ENCODE results near the gene SGMS2.
A peak's percentile ranks its signal among the peaks of the same experiment; 100 is the strongest.

The SGMS2 gene

GRCh38 chr4:107824350-107825071 lies at the start of gene SGMS2:
TSS of gene SGMS2 (plus strand) at chr4:107824932. CDS start at chr4:107895554, 70,622 bp downstream.
- DNase-seq (ENCODE audit: low spot score) = peak; percentile 83

- no peak for DNase-seq (ENCODE audit: low spot score)
These were observed 46.8 kb upstream of the SGMS2 start for GRCh38 chr4:107777890-107778289.

DNA sequence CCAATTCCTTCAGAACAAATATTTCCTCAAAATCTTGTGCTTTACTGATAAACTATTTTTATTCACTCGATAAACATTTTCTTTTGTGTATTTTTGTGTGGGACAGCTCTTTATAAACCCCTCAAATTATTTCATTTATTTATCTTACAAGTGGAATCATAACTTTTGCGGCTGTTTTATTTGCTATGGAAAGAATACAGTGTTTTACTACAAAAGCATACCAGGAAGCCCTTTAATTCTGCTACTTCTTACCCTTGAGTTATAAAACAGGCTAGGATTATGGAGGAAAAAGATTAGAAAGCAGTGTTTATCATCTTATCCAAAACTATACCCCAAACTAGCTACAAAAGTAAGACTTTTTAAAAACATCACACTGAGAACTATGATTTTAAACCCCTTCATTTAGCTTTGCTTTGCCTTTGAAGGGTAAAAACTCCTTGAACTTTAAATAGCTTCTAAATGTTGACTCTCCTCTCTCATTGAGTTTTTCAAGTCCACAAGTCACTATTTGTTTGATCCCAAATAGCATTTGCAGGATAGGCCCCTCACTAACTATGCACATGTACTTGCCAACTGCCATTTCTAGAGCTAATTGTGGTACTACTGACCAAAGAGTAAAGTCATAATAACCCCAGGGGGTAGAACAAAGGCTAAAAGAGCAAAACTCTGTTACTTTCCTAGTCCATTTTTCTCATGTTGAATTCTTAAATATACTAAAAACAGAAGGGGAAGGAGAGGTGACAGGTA lies 45.8 kb upstream of the SGMS2 start:
- DNase-seq (ENCODE audit: low spot score) = no peak

GRCh38 chr4:107780665-107781064 lies 44.1 kb upstream of the SGMS2 start:
- no peak for DNase-seq (ENCODE audit: low spot score)

GRCh38 chr4:107791902-107792301 lies 32.8 kb upstream of the SGMS2 start:
- DNase-seq (ENCODE audit: low spot score) = no peak

DNA sequence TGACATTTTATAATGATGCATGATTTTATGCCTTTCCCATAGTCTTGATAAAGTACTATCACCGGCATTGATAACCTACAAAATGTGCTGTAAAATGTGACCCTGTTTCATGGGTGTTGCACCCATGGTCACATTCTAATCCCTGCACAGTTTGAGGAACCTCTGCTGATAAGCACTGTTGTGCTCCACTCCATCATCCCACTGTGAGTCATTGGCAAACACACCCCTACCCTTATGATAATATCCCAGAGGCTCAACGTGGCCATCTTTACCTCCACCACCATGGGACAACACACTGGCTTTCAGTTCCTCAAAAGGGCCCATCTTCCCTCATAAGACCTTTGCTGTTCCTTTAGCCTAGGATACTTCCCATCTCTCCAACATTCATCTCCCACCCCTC lies 32.0 kb upstream of the SGMS2 start:
- no peak for DNase-seq (ENCODE audit: low spot score)

DNA sequence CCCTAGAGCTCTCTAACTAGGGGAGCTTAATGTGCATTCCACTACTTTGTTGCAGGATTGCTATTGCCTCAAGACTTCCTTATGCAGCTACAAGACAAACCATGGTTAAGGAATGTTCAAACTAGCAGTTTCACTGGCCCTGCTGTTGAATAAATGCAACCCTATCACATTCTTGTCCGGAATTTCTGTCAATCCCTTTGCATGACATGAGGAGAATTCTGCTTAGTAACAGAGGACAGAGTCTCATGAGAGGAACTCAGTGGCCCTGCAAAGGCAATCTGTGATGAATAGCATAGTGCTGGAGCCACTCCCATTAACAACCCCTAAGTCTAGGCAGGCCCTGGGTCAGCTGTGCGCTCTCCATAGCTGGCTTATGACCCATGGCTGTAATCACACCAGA lies 30.7 kb upstream of the SGMS2 start:
- DNase-seq (ENCODE audit: low spot score) = no peak

DNA sequence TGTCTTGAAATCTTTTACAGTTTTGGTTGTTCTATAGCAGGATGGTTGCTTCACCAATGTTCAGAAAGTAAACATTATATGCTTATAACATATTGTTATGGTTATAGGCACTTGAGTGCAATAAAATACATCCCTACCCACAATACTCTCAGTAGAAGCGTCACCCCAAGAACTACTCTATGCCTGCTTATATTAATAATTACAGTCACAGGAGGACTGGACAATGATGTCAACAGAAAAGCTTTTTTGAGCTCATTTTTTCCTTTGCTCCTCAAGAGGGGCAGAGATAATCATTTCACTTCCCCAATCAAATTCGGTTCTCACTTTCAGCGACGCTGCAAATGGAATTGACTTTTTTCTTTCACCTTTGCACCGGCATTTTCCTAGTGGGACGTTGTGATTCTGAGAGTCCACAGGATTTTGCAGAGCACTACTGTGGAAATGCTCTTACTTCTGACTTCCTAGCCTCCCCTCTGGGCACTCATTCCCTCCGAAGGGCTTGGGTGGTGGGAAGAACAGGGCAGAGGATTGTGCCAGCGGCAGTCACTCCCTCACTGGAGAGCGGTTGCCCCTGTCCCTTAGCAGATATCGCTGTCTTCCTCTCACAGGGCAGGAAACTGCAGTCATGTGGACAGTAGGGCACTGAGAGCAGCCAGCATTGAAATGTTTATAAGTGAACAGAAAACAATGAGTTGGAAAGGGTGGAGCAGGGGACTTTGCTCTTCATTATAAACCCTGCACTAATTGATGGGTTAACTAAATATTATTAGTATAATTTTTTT lies 24.9 kb upstream of the SGMS2 start:
- DNase-seq (ENCODE audit: low spot score) = no peak

DNA sequence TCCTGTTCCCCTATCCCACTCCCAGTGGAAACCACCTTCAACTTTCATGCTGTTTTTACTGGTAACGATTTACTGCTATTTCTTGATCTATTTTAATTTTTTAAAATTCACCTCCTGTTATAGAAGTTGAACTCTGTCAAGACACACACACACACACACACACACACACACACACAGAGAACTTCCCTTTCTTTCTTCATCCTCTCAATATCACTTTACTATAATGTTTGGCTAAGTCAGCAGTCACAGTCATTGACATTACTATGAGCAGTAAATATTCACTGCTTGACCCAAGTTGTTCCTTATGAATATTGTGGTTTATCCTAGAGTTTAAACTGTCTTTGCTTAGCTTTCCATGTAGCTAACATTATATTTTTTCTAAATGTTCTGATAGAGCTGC lies 24.0 kb upstream of the SGMS2 start:
- no peak for DNase-seq (ENCODE audit: low spot score)

DNA sequence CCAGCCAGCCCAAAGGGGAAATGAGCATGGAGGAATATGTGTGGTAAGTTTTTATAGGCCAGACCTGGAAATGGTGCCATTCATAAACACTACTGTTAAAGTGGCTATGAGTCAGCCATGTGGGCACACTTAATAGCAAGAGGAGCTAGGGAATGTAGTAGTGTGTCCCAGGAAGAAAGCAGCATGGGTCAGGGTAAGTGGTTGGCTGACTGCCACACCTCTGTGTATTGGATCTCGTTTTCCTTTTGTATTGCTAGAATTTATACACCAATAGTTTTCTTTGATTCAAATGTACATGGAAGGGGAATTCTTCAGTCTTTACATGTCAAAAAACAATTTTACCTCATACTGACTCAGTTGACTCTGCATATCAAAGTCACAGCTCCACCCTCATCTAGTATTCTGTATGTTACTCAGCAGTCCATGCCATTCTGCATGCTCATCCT lies 22.9 kb upstream of the SGMS2 start:
- DNase-seq (ENCODE audit: low spot score) = no peak

DNA sequence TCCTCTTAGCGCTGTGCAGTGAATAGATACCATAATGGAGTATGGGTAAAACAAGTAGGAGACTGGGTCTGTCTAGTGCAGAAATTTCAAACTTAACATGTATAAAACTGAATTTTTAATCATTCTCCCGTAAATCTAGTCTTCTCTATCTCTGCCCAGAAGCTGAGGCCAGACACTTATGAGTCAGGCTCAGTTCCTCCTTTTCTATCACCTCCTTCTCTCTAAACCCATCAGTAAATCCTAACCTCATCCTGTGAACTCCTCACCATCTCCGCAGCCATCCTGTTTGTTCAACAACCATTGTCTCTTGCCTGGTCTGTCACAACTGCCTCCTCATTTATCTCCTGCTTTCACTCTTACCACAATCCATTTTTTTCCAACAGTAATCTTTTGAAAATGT lies 19.8 kb upstream of the SGMS2 start:
- no peak for DNase-seq (ENCODE audit: low spot score)

GRCh38 chr4:107806196-107806595 lies 18.5 kb upstream of the SGMS2 start:
- DNase-seq (ENCODE audit: low spot score) = no peak

GRCh38 chr4:107808572-107808971 lies 16.2 kb upstream of the SGMS2 start:
- DNase-seq (ENCODE audit: low spot score) = no peak

DNA sequence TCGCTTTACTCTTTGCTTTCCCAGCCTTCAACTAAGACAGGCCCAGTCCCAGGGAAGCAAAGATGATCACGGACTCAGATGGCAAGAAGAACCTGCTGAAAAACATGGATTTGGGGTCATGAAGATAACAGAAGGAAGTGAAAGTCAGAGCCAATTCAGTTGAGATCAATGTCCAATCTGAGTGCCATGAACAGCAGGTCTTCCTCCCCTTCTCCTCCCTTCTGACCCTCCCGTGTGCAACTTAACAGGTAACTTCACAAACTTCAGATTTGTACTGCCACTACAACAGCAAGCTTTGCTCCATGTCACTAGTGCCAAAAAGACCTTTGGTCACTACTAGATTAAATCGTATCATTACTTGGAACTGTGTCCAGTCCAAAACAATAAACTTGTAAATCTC lies 15.5 kb upstream of the SGMS2 start:
- DNase-seq (ENCODE audit: low spot score) = no peak

- DNase-seq (ENCODE audit: low spot score) = no peak
These were observed 10.0 kb upstream of the SGMS2 start for GRCh38 chr4:107814758-107815157.

DNA sequence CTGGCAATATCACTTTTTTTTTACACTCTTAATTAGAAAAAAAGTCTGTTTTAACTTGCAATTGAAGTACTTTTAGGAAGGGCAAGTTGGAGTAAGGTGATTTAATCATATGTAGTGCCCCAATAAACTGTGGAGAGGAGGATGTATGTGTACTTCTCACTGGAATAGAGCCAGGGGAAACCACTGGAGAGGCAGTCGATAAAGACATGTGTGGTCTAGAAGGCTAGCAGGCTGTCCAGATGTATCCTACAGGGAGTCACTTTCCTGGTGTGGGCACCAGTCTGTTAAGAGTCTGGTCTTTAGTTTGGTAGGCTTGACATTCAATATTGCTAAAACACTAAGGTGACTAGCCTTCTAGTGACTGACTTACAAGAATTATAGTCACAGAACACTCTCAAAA lies 9.6 kb upstream of the SGMS2 start:
- no peak for DNase-seq (ENCODE audit: low spot score)

- no peak for DNase-seq (ENCODE audit: low spot score)
These were observed 6.3 kb upstream of the SGMS2 start for GRCh38 chr4:107818301-107818910.

- peak; percentile 49 for DNase-seq (ENCODE audit: low spot score)
These were observed 822 bp upstream of the SGMS2 start for GRCh38 chr4:107823870-107824349.

DNA sequence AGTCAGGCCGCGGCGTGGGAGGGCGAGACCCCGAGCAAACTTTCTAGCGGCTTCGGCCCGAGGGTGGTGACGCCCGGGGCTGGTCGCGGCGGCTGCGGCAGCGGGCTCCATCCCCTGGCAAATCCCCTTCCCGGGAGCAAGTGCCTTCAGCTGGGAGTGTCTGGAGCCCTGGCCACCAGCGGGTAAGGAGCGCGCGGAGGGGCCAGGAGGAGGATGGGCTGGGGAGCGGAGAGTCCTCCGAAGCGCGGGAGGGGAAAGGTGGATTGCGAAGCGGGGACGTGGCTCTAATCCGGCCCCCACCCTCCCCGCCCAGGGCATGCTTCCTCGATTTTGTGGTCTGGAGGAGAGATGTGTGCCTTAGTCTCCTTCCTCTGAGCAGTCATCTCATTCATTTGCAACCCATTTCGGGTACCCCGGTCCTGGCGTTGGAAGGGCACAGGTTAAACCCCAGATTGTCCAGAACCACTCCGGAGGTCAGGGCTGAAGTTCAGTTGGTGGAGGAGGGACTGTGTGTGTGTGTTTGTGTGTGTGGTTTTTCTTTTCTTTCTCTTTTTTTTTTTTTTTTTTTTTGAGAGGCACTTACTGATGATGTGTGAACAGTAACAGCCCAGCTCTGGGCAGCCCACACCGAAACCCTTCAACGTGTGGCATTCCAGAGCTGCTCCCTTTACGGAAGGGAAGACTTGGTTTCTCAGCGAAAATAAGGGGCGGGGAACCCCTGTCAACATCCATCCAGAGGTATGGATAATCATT lies 516 bp downstream of the SGMS2 start:
- peak; percentile 60 for DNase-seq (ENCODE audit: low spot score)

DNA sequence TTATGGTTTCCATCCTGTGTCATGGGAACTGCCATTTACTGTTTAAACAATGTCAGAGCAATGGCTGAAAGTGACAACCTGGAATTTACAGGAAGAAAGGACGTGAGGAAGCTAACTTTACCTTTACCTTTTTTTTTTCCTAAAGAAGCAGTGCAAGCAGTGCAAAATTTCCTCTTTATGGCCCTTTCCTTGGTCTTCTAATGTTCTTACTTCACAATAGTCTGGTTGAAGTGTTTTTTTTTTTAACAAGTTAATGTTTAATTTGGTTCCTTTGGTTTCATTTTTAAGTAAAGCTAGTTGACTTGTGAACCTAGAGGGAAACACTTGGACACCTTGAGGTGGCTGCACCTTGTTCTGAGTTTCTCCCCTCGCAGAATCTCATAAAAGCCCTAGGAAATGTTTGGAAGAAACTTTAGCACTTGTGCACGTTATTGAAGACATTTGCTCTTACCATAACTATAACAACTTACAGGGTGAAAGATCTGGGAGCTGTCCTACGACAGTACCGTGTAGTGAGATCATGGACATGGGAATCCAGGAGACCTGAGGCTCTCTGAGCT lies 1.8 kb downstream of the SGMS2 start:
- no peak for DNase-seq (ENCODE audit: low spot score)

Data from iPS-NIHi11 (cell line).